HepG2 (cell line): ENCODE results near the gene NR1H3. TPM values are rescaled to one million over a fixed set of nuclear protein-coding genes. Genes with fewer than 3 reads are reported as not detected.

Experiments
- CREB3 ChIP-seq: sonication (generic); formaldehyde crosslinking; IDR thresholded peaks from 2 replicates; pipeline ENCODE4 v1.5.0; 2020; ENCODE audit warnings: missing genetic modification reagents
- E2F2 ChIP-seq: sonication (generic); formaldehyde crosslinking; IDR thresholded peaks from 2 replicates; pipeline ENCODE4 v1.4.0; 2020; ENCODE audit warnings: missing genetic modification reagents, borderline replicate concordance
- EED ChIP-seq: sonication (generic); formaldehyde crosslinking; IDR thresholded peaks from 2 replicates; pipeline ENCODE4 v1.5.0; 2020; ENCODE audit warnings: mild to moderate bottlenecking, missing genetic modification reagents
- FOXM1 ChIP-seq: sonication (generic); formaldehyde crosslinking; IDR thresholded peaks from 2 replicates; pipeline ENCODE4 v1.5.0; 2020; ENCODE audit warnings: missing genetic modification reagents
- GFI1 ChIP-seq: sonication (generic); formaldehyde crosslinking; IDR thresholded peaks from 2 replicates; pipeline ENCODE4 v1.5.0; 2020; ENCODE audit warnings: missing genetic modification reagents, mild to moderate bottlenecking, borderline replicate concordance
- GPN1 ChIP-seq: sonication (generic); formaldehyde crosslinking; IDR thresholded peaks from 2 replicates; pipeline ENCODE4 v1.5.1; 2020; ENCODE audit warnings: missing genetic modification reagents, borderline replicate concordance
- IRF1 ChIP-seq: sonication (generic); formaldehyde crosslinking; IDR thresholded peaks from 2 replicates; pipeline ENCODE4 v1.4.0; 2020; ENCODE audit warnings: low read depth, mild to moderate bottlenecking, missing genetic modification reagents
- MEIS1 ChIP-seq: sonication (generic); formaldehyde crosslinking; IDR thresholded peaks from 2 replicates; pipeline ENCODE4 v1.9.0; 2021; ENCODE audit warnings: mild to moderate bottlenecking, missing genetic modification reagents, moderate library complexity, borderline replicate concordance
- MYPOP ChIP-seq: sonication (generic); formaldehyde crosslinking; IDR thresholded peaks from 2 replicates; pipeline ENCODE4 v1.8.1; 2023; ENCODE audit warnings: mild to moderate bottlenecking, moderate library complexity, missing genetic modification reagents
- RCOR2 ChIP-seq: IDR thresholded peaks from 2 replicates; pipeline ENCODE4 v1.6.1; 2016; ENCODE audit warnings: missing biosample characterization, missing genetic modification reagents
- SNAPC5 ChIP-seq: sonication (generic); formaldehyde crosslinking; IDR thresholded peaks from 2 replicates; pipeline ENCODE4 v1.8.1; 2023; ENCODE audit warnings: mild to moderate bottlenecking, missing genetic modification reagents, borderline replicate concordance
- SPEN ChIP-seq: sonication (generic); formaldehyde crosslinking; IDR thresholded peaks from 2 replicates; pipeline ENCODE4 v1.5.1; 2020; ENCODE audit warnings: low read depth, mild to moderate bottlenecking, missing genetic modification reagents
- ZNF124 ChIP-seq: sonication (generic); formaldehyde crosslinking; IDR thresholded peaks from 2 replicates; pipeline ENCODE4 v1.4.0; 2020; ENCODE audit warnings: missing genetic modification reagents
- ZNF160 ChIP-seq: sonication (generic); formaldehyde crosslinking; IDR thresholded peaks from 2 replicates; pipeline ENCODE4 v1.8.0; 2022; ENCODE audit warnings: mild to moderate bottlenecking, inconsistent platforms, missing genetic modification reagents
- ZNF260 ChIP-seq: sonication (generic); formaldehyde crosslinking; IDR thresholded peaks from 2 replicates; pipeline ENCODE4 v1.4.0; 2020; ENCODE audit warnings: missing genetic modification reagents, low read depth, mild to moderate bottlenecking, borderline replicate concordance
- ZNF326 ChIP-seq: sonication (generic); formaldehyde crosslinking; IDR thresholded peaks from 2 replicates; pipeline ENCODE4 v1.4.0; 2020; ENCODE audit warnings: missing genetic modification reagents, borderline replicate concordance
- ZNF335 ChIP-seq: sonication (generic); formaldehyde crosslinking; IDR thresholded peaks from 2 replicates; pipeline ENCODE4 v1.4.0; 2020; ENCODE audit warnings: missing genetic modification reagents
- ZNF34 ChIP-seq: sonication (generic); formaldehyde crosslinking; IDR thresholded peaks from 2 replicates; pipeline ENCODE4 v1.4.0; 2020; ENCODE audit warnings: mild to moderate bottlenecking, missing genetic modification reagents, borderline replicate concordance
- ZNF510 ChIP-seq: sonication (generic); formaldehyde crosslinking; IDR thresholded peaks from 2 replicates; pipeline ENCODE4 v1.4.0; 2020; ENCODE audit warnings: low read depth, mild to moderate bottlenecking, missing genetic modification reagents
- ZNF7 ChIP-seq: IDR thresholded peaks from 2 replicates; pipeline ENCODE4 v1.6.1; 2016; ENCODE audit warnings: missing biosample characterization, missing genetic modification reagents
- ZNF768 ChIP-seq: sonication (generic); formaldehyde crosslinking; IDR thresholded peaks from 2 replicates; pipeline ENCODE4 v1.4.0; 2020; ENCODE audit warnings: missing genetic modification reagents
- ZUFSP ChIP-seq: sonication (generic); formaldehyde crosslinking; IDR thresholded peaks from 2 replicates; pipeline ENCODE4 v1.9.0; 2021; ENCODE audit warnings: missing genetic modification reagents, mild to moderate bottlenecking, borderline replicate concordance
- polyA plus RNA-seq, 8 experiments: library from polyadenylated mRNA; depleted of rRNA in 3 of 8; stranded (reverse) in 7 of 8; unstranded in 1 of 8; fragments of >200 nt; fragmentation: Illumina TruSeq in 4 of 8; extraction: Trizol in 4 of 8; gene quantifications; 2 replicates each; pipeline versions ENCODE4 v1.2.1 to v1.2.3, GENCODE V29; 2011 to 2016; ENCODE audit warnings: low read depth in 4 of 8, missing spikeins in 1 of 8, mixed read lengths in 1 of 8; ENCODE audit not compliant: insufficient read depth in 1 of 8
- total RNA-seq, 5 experiments: library from RNA; depleted of rRNA; stranded (reverse); fragments of >200 nt; fragmentation: Illumina TruSeq; extraction: Trizol; gene quantifications; 2 replicates each; pipeline ENCODE4 v1.2.3, GENCODE V29; 2016; ENCODE audit warnings: low read depth in 1 of 5

The NR1H3 gene
- total and polyA plus RNA-seq, 2 of the 13 experiments (the other 11 are each of a cell fraction or from before 2014, with no cell fraction given), result 41.8 to 102 TPM

GRCh38 chr11:47248664-47249377, 9.0 kb upstream of the NR1H3 start, which contains the start of gene ACP2 (continued):
- no peak for TF ChIP-seq ZUFSP (CRISPR knock-in tag)
- peak; percentile 71; the same call in 1 of the 2 replicates for TF ChIP-seq EED (CRISPR knock-in tag)
- TF ChIP-seq ZNF160 (CRISPR knock-in tag), result peak; percentile 80
- TF ChIP-seq ZNF34 (CRISPR knock-in tag), result no peak
- no peak; the same call in 1 of the 2 replicates for TF ChIP-seq CREB3
- 0 out of 2 replicates have a peak, but pooled peaks have one; percentile 80 for TF ChIP-seq ZNF335 (CRISPR knock-in tag)
- TF ChIP-seq ZNF7, result no peak
- TF ChIP-seq RCOR2 (CRISPR knock-in tag), result 0 out of 2 replicates have a peak, but pooled peaks have one; percentile 37
- no peak for TF ChIP-seq IRF1 (CRISPR knock-in tag)
- no peak for TF ChIP-seq ZNF326 (CRISPR knock-in tag)
- TF ChIP-seq ZNF260 (CRISPR knock-in tag), result no peak; the same call in 1 of the 2 replicates
- TF ChIP-seq MEIS1, result peak; percentile 72
- TF ChIP-seq ZNF124 (CRISPR knock-in tag), result peak; percentile 79; the same call in 1 of the 2 replicates
- TF ChIP-seq ZNF510 (CRISPR knock-in tag), result no peak
- peak; percentile 93 for TF ChIP-seq SPEN (CRISPR knock-in tag)
- TF ChIP-seq GFI1 (CRISPR knock-in tag), result peak; percentile 77; the same call in 1 of the 2 replicates
- peak; percentile 43; the same call in 1 of the 2 replicates for TF ChIP-seq GPN1 (CRISPR knock-in tag)
- TF ChIP-seq ZNF768 (CRISPR knock-in tag), result peak; percentile 87; the same call in 1 of the 2 replicates
- no peak for TF ChIP-seq SNAPC5 (CRISPR knock-in tag)
- TF ChIP-seq FOXM1, result 0 out of 2 replicates have a peak, but pooled peaks have one; percentile 37
- TF ChIP-seq MYPOP, result peak; percentile 87; the same call in 1 of the 2 replicates
- TF ChIP-seq E2F2 (CRISPR knock-in tag), result peak; percentile 76; the same call in 1 of the 2 replicates
